OCI-LY3 (cell line): ENCODE results near the gene SLX4.

Experiments used
- CTCF ChIP-seq: fragments of 200-600, 300-600 bp; sonication (generic); IDR thresholded peaks from 2 replicates; pipeline ENCODE4 v1.5.1; 2014; ENCODE audit warnings: antibody characterized with exemption, low read length, low read depth
- EZH2phosphoT487 ChIP-seq: fragments of 200-600 bp; shearing (Covaris generic); IDR thresholded peaks from 2 replicates; pipeline ENCODE4 v1.6.1; 2018; ENCODE audit warnings: antibody characterized with exemption, mixed run types, low read depth

GRCh38 chr16:3564889-3565141 lies 46.6 kb downstream of the SLX4 start:
- TF ChIP-seq CTCF (no peak), EZH2phosphoT487 (no peak)
